OCI-LY3 (cell line): ENCODE measurements around the gene TMSB10.
"Not testable (repeated sequence)": the region's sequence is repeated elsewhere in the genome, so short reads cannot be mapped to it uniquely, and the experiment has no call there.

Source experiments
- H2AFZ ChIP-seq: fragments of 200-600, 300-600 bp; shearing (Covaris generic); 2 replicates; pipeline ENCODE4 v1.6.0; 2014; ENCODE audit warnings: antibody characterized with exemption, low read depth, low read length
- H3K27ac ChIP-seq: fragments of 200-600, 300-600 bp; sonication (generic); 2 replicates; pipeline ENCODE4 v1.5.1; 2014; ENCODE audit warnings: mild to moderate bottlenecking, low read length, moderate library complexity, mixed read lengths
- H3K27me3 ChIP-seq: fragments of 200-600, 300-600 bp; sonication (generic); 2 replicates; pipeline ENCODE4 v1.6.1; 2014; ENCODE audit warnings: low read depth, low read length, mixed read lengths
- H3K36me3 ChIP-seq: fragments of 200-600, 300-600 bp; sonication (generic); replicated peaks from 2 replicates; pipeline ENCODE3; 2014; ENCODE audit warnings: low read depth, low read length, mixed read lengths
- H3K4me1 ChIP-seq: fragments of 300-600, 200-600 bp; sonication (generic); 2 replicates; pipeline ENCODE4 v1.6.1; 2014; ENCODE audit warnings: low read length, mixed read lengths
- H3K4me2 ChIP-seq: fragments of 200-600, 300-600 bp; sonication (generic); 2 replicates; pipeline ENCODE4 v1.6.1; 2014; ENCODE audit warnings: low read length, mixed read lengths
- H3K4me3 ChIP-seq: fragments of 300-600, 200-600 bp; sonication (generic); 2 replicates; pipeline ENCODE4 v1.5.1; 2014; ENCODE audit warnings: antibody characterized with exemption, mild to moderate bottlenecking, low read length, moderate library complexity
- H3K79me2 ChIP-seq: fragments of 300-600, 200-600 bp; shearing (Covaris generic); 2 replicates; pipeline ENCODE4 v1.6.1; 2014; ENCODE audit warnings: mild to moderate bottlenecking, low read length, mixed read lengths
- H3K9ac ChIP-seq: fragments of 300-600, 200-600 bp; shearing (Covaris generic); 2 replicates; pipeline ENCODE4 v1.6.0; 2014; ENCODE audit warnings: mild to moderate bottlenecking, low read length, moderate library complexity
- H3K9me3 ChIP-seq: fragments of 200-600, 300-600 bp; shearing (Covaris generic); 2 replicates; pipeline ENCODE4 v1.6.1; 2014; ENCODE audit warnings: low read length, mixed read lengths; ENCODE audit not compliant: insufficient read depth
- H4K20me1 ChIP-seq: fragments of 200-600, 300-600 bp; sonication (generic); 2 replicates; pipeline ENCODE4 v1.6.1; 2016; ENCODE audit warnings: low read length, mixed read lengths; ENCODE audit not compliant: insufficient read depth
- CTCF ChIP-seq: fragments of 200-600, 300-600 bp; sonication (generic); IDR thresholded peaks from 2 replicates; pipeline ENCODE4 v1.5.1; 2014; ENCODE audit warnings: antibody characterized with exemption, low read length, low read depth
- EZH2phosphoT487 ChIP-seq: fragments of 200-600 bp; shearing (Covaris generic); IDR thresholded peaks from 2 replicates; pipeline ENCODE4 v1.6.1; 2018; ENCODE audit warnings: antibody characterized with exemption, mixed run types, low read depth

Gene TMSB10

DNA sequence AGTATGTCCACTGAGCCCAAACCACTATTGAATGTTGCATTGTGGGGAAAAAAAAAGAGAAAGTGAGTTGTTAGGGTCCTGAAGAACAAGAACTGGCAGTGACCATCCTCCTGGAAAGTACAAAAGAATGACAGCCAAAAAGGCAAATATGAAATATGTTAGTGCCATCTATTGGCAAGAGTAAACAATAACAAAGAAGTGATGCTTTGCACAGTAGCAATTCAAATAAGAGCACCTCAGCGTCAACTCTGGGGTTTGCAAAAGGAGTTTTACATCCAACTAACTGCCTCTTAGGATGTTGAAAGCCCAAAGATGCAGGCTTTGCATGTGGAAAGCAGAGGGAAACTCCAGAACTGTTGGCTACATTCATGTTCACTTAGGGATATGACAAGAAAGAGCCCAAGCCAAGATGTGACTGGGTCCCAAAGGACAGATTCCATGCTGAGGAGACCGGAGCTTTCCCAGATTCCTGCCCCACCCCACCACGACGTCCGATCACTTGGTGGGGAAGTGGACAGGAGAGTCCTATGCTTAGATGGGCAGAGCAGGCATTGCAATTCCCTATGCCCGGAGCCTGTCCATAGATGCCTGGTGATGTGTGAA is 40.2 kb upstream of the TMSB10 start:
- no peaks in the 10 kb centered on the region for H3K9me3 ChIP-seq
- no peaks in the 10 kb centered on the region for H4K20me1 ChIP-seq
- no peaks in the 10 kb centered on the region for H3K27me3 ChIP-seq
- H3K27ac ChIP-seq = no peak overlapping the region
- no peak overlapping the region for H2AFZ ChIP-seq
- H3K9ac ChIP-seq = no peak overlapping the region
- peaks cover 2% of the 10 kb centered on the region; the same call in 1 of the 2 replicates for H3K79me2 ChIP-seq
- no peak overlapping the region for H3K4me2 ChIP-seq
- H3K36me3 ChIP-seq = no peaks in the 10 kb centered on the region
- H3K4me3 ChIP-seq = no peak overlapping the region
- TF ChIP-seq EZH2phosphoT487 (no peak), CTCF (peak; percentile 76)
- H3K4me1 ChIP-seq = no peaks in the 10 kb centered on the region

- H3K9me3 ChIP-seq = no peaks in the 10 kb centered on the region
- no peaks in the 10 kb centered on the region for H3K36me3 ChIP-seq
- no peak overlapping the region for H3K4me3 ChIP-seq
- H3K4me2 ChIP-seq = no peak overlapping the region
- no peak overlapping the region for H2AFZ ChIP-seq
- H4K20me1 ChIP-seq = no peaks in the 10 kb centered on the region
- H3K4me1 ChIP-seq = no peaks in the 10 kb centered on the region
- H3K79me2 ChIP-seq = peaks cover 2% of the 10 kb centered on the region; the same call in 1 of the 2 replicates
- H3K9ac ChIP-seq = no peak overlapping the region
- TF ChIP-seq CTCF (no peak), EZH2phosphoT487 (no peak)
- H3K27me3 ChIP-seq = no peaks in the 10 kb centered on the region
- H3K27ac ChIP-seq = no peak overlapping the region
These were observed 39.3 kb upstream of the TMSB10 start for GRCh38 chr2:84866122-84866521.

DNA sequence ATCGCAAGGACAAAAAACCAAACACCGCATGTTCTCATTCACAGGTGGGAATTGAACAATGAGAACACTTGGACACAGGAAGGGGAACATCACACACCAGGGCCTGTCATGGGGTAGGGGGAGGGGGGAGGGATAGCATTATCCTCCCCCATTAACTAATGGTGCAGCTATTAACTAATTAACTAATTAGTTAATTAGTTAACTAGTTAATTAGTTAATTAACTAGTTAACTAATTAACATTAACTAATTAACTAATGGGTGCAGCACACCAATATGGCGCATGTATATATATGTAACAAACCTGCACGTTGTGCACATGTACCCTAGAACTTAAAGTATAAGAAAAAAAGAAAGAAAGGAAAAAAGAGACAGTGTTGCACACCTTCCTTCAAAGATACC is 37.1 kb upstream of the TMSB10 start:
- H3K4me3 ChIP-seq, H3K79me2 ChIP-seq, H3K9me3 ChIP-seq, H3K4me2 ChIP-seq, H3K4me1 ChIP-seq, H3K9ac ChIP-seq, H4K20me1 ChIP-seq, H3K27ac ChIP-seq, H3K27me3 ChIP-seq, H3K36me3 ChIP-seq, H2AFZ ChIP-seq: not testable (repeated sequence)

DNA sequence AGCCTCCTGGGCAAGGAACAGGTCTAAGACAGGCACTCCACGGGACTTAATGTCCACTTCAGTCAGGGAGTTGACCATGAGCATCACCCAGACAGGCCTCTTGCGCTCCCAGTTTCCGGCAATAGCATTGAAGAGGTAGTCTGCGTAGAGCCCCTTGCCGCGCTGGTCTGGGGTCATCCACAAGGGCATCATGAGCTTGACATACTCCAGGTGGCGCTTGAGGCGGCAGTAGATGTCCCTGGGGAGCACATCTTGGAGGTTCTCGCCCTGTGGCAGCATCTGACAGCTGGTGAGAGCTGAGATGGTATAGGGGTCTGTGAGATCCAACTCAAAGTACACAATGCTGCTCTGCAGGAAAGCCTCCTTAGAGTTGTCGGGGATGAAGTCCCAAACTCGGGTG is 35.1 kb upstream of the TMSB10 start:
- no peak overlapping the region for H3K4me3 ChIP-seq
- no peak overlapping the region for H2AFZ ChIP-seq
- H3K4me2 ChIP-seq = no peak overlapping the region
- H3K36me3 ChIP-seq = peaks cover 5% of the 10 kb centered on the region
- H3K9ac ChIP-seq = no peak overlapping the region
- no peaks in the 10 kb centered on the region for H3K9me3 ChIP-seq
- H3K27ac ChIP-seq = no peak overlapping the region
- no peaks in the 10 kb centered on the region for H3K4me1 ChIP-seq
- no peak for TF ChIP-seq EZH2phosphoT487
- TF ChIP-seq CTCF = peak; percentile 41
- 0 out of 2 replicates have a peak, but pooled peaks cover 3% of the 10 kb centered on the region for H3K79me2 ChIP-seq
- H4K20me1 ChIP-seq = no peaks in the 10 kb centered on the region
- no peaks in the 10 kb centered on the region for H3K27me3 ChIP-seq

- H4K20me1 ChIP-seq, H3K4me1 ChIP-seq, H3K36me3 ChIP-seq, H3K27ac ChIP-seq, H3K9ac ChIP-seq, H3K4me3 ChIP-seq, H3K79me2 ChIP-seq, H2AFZ ChIP-seq, H3K4me2 ChIP-seq, H3K27me3 ChIP-seq, H3K9me3 ChIP-seq: not testable (repeated sequence)
These were observed 32.8 kb upstream of the TMSB10 start for GRCh38 chr2:84872691-84873090.
